ENCODE measurements around the gene KCNH1.

KCNH1 gene

GRCh38 chr1:210790196-210790595 is 343.8 kb downstream of the KCNH1 start:
- H3K4me3 Mint-ChIP-seq: no peak overlapping the region
- DNase-seq (ENCODE audit: low spot score in 2 of 2) (no peak), ATAC-seq (ENCODE audit: low read depth) (no peak)
- H3K27ac Mint-ChIP-seq: no peak overlapping the region
- no peaks in the 10 kb centered on the region for H3K36me3 Mint-ChIP-seq
- peaks cover 16% of the 10 kb centered on the region for H3K27me3 Mint-ChIP-seq
- H3K9me3 Mint-ChIP-seq: no peaks in the 10 kb centered on the region
- H3K4me1 Mint-ChIP-seq: no peaks in the 10 kb centered on the region

- no peaks in the 10 kb centered on the region for H3K9me3 Mint-ChIP-seq
- no peak overlapping the region for H3K27ac Mint-ChIP-seq
- DNase-seq (ENCODE audit: low spot score in 2 of 2) (no peak), ATAC-seq (ENCODE audit: low read depth) (no peak)
- H3K36me3 Mint-ChIP-seq: no peaks in the 10 kb centered on the region
- H3K4me3 Mint-ChIP-seq: no peak overlapping the region
- peaks cover 16% of the 10 kb centered on the region for H3K27me3 Mint-ChIP-seq
- no peaks in the 10 kb centered on the region for H3K4me1 Mint-ChIP-seq
Measured at GRCh38 chr1:210787800-210788199, 346.1 kb downstream of the KCNH1 start.

- Mint-ChIP-seq H3K27ac (no peak overlapping the region), H3K4me1 (no peaks in the 10 kb centered on the region), H3K27me3 (peaks cover 15% of the 10 kb centered on the region), H3K9me3 (no peaks in the 10 kb centered on the region), H3K4me3 (no peak overlapping the region), H3K36me3 (no peaks in the 10 kb centered on the region)
- DNase-seq (ENCODE audit: low spot score in 2 of 2): no peak
- ATAC-seq (ENCODE audit: low read depth): no peak
Measured at GRCh38 chr1:210786546-210786945, 347.4 kb downstream of the KCNH1 start.

- H3K36me3 Mint-ChIP-seq: no peaks in the 10 kb centered on the region
- H3K27ac Mint-ChIP-seq: no peak overlapping the region
- peaks cover 7% of the 10 kb centered on the region for H3K27me3 Mint-ChIP-seq
- no peaks in the 10 kb centered on the region for H3K4me1 Mint-ChIP-seq
- no peak for ATAC-seq (ENCODE audit: low read depth)
- DNase-seq (ENCODE audit: low spot score in 2 of 2): no peak
- no peak overlapping the region for H3K4me3 Mint-ChIP-seq
- no peaks in the 10 kb centered on the region for H3K9me3 Mint-ChIP-seq
Measured at GRCh38 chr1:210783925-210784324, 350.0 kb downstream of the KCNH1 start.

GRCh38 chr1:210781652-210782051 is 352.3 kb downstream of the KCNH1 start:
- Mint-ChIP-seq H3K9me3 (no peaks in the 10 kb centered on the region), H3K27me3 (peaks cover 3% of the 10 kb centered on the region), H3K36me3 (no peaks in the 10 kb centered on the region), H3K4me1 (no peaks in the 10 kb centered on the region), H3K4me3 (no peak overlapping the region), H3K27ac (no peak overlapping the region)
- no peak for ATAC-seq (ENCODE audit: low read depth)
- no peak for DNase-seq (ENCODE audit: low spot score in 2 of 2)

- Mint-ChIP-seq H3K36me3 (no peaks in the 10 kb centered on the region), H3K4me3 (no peak overlapping the region), H3K27me3 (peaks cover 6% of the 10 kb centered on the region), H3K9me3 (no peaks in the 10 kb centered on the region), H3K27ac (no peak overlapping the region), H3K4me1 (no peaks in the 10 kb centered on the region)
- DNase-seq (ENCODE audit: low spot score in 2 of 2) (no peak), ATAC-seq (ENCODE audit: low read depth) (no peak)
Measured at GRCh38 chr1:210779269-210779668, 354.7 kb downstream of the KCNH1 start.

DNA sequence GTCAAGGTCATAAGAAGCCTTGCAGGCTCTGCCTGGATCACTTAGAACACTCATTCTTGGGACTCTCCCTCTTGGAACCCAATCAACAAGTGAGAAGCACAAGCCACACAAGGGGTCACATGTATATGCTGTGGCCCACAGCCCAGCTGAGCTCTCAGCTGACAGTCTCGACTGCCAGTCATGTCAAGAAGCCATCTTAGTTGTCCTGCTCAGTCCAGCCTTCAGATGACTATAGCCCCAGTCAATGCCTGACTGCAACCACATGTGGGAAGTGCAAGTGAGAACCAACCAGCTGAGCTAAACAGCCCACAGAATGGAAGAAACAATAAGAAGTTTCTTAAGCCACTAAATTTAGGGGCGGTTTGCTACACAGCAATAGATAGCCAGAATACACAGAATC is 356.0 kb downstream of the KCNH1 start:
- DNase-seq (ENCODE audit: low spot score in 2 of 2): no peak
- Mint-ChIP-seq H3K27ac (no peak overlapping the region), H3K27me3 (peaks cover 9% of the 10 kb centered on the region), H3K4me3 (no peak overlapping the region), H3K36me3 (no peaks in the 10 kb centered on the region), H3K9me3 (no peaks in the 10 kb centered on the region), H3K4me1 (no peaks in the 10 kb centered on the region)
- ATAC-seq (ENCODE audit: low read depth): no peak

DNA sequence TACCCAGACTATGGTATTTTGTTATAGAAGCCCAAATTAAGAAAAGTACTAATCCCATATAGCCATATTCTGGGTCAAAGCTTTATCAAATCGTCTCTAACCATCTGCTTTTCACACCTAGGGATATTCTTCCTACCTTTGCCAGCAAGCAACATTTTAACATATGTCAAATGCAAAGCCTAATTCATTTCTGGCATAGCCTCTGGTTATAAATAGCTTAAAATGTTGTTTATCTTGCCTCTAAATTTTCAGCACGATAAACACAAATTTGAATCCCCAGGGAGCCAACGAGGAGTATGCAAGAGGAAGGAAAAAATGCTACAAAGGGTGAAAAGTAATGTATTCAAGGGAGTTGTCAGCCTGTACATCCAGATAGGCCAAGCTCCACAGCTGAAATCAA is 357.2 kb downstream of the KCNH1 start:
- no peaks in the 10 kb centered on the region for H3K9me3 Mint-ChIP-seq
- no peaks in the 10 kb centered on the region for H3K36me3 Mint-ChIP-seq
- ATAC-seq (ENCODE audit: low read depth) (no peak), DNase-seq (ENCODE audit: low spot score in 2 of 2) (no peak)
- H3K4me3 Mint-ChIP-seq: no peak overlapping the region
- peaks cover 6% of the 10 kb centered on the region for H3K27me3 Mint-ChIP-seq
- no peak overlapping the region for H3K27ac Mint-ChIP-seq
- H3K4me1 Mint-ChIP-seq: no peaks in the 10 kb centered on the region

DNA sequence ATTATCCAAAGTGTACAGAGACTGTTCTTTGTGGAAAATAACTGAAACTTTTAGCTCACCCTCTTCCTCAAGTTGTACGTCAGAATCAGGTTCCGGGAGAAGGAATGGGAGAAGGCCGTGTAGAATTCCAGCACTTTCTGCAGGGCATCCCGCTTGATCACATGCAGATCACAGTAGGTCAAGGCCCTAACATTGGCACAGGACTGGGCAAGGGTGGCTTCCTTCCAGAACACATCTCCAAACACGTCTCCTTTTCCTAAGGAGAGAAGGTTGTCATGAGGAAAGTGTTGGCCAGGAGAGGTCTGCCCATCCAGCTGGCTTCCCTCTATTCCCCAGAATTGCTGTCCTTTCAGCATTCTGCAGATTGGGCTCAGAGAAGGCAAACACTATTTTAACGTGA is 358.7 kb downstream of the KCNH1 start:
- ATAC-seq (ENCODE audit: low read depth): no peak
- H3K27ac Mint-ChIP-seq: no peak overlapping the region
- H3K27me3 Mint-ChIP-seq: peaks cover 6% of the 10 kb centered on the region

GRCh38 chr1:210773450-210773849 is 360.5 kb downstream of the KCNH1 start:
- no peaks in the 10 kb centered on the region for H3K4me1 Mint-ChIP-seq
- H3K4me3 Mint-ChIP-seq: no peak overlapping the region
- no peaks in the 10 kb centered on the region for H3K9me3 Mint-ChIP-seq
- no peak for ATAC-seq (ENCODE audit: low read depth)
- H3K36me3 Mint-ChIP-seq: no peaks in the 10 kb centered on the region
- no peak for DNase-seq (ENCODE audit: low spot score in 2 of 2)
- peaks cover 6% of the 10 kb centered on the region for H3K27me3 Mint-ChIP-seq
- no peak overlapping the region for H3K27ac Mint-ChIP-seq

More for the DNA sequence above, 358.7 kb downstream of the KCNH1 start:
- no peak overlapping the region for H3K4me3 Mint-ChIP-seq
- no peaks in the 10 kb centered on the region for H3K9me3 Mint-ChIP-seq
- no peaks in the 10 kb centered on the region for H3K36me3 Mint-ChIP-seq
- no peak for DNase-seq (ENCODE audit: low spot score in 2 of 2)
- H3K4me1 Mint-ChIP-seq: no peaks in the 10 kb centered on the region

- Mint-ChIP-seq H3K27me3 (peaks cover 7% of the 10 kb centered on the region), H3K9me3 (no peaks in the 10 kb centered on the region), H3K4me1 (no peaks in the 10 kb centered on the region), H3K4me3 (no peak overlapping the region), H3K36me3 (no peaks in the 10 kb centered on the region), H3K27ac (no peak overlapping the region)
- DNase-seq (ENCODE audit: low spot score in 2 of 2) (no peak), ATAC-seq (ENCODE audit: low read depth) (no peak)
Measured at GRCh38 chr1:210771131-210771530, 362.8 kb downstream of the KCNH1 start.

DNA sequence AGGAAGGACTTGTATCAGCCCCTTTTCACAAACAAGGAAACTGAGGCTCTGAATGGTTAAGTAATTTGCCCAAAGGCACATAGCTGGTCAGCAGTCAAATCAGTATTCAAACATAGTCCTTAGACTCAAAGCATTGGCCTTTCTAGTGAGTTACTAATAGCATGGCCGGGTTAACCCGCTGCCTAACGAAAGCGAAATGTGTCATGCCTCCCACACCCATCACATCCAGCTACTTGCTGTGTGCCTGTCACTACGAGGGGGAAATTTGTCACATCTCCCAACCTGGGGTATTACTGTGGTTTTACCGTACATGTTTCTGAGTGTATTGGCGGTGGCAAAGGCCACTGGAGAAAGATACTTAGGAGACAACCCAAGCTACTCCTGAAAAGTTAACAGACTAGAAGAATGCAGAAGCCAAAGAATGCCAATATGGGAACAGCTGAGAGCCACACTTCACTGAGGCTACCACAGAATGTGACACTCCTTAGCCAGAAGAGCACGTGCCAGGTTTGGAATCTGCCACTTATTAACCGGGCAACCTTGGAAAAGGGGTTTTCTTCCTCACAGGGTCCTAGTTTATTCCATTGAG is 363.5 kb downstream of the KCNH1 start:
- ATAC-seq (ENCODE audit: low read depth) (no peak), DNase-seq (ENCODE audit: low spot score in 2 of 2) (no peak)
- Mint-ChIP-seq H3K27ac (no peak overlapping the region), H3K9me3 (no peaks in the 10 kb centered on the region), H3K4me1 (no peaks in the 10 kb centered on the region), H3K36me3 (no peaks in the 10 kb centered on the region), H3K4me3 (no peak overlapping the region), H3K27me3 (peaks cover 7% of the 10 kb centered on the region)

DNA sequence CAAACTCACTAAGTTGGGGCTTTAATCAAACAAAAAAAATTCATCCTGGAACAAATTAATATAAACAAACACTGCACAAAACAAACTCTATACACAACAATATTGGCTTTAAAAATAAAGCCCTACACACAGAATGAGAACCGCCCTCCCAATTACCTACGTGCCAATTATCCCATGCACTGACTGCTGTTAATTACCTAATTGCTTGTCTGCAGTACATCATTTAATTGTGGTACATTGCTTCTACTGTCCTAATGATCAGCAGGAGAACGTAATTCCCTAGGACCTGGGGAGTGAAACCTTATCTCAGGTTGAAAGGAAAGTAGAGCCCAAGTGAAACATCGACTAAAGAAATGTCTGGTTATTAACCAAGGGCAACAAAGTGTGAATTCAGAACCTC is 364.5 kb downstream of the KCNH1 start:
- H3K27me3 Mint-ChIP-seq: peaks cover 7% of the 10 kb centered on the region
- H3K36me3 Mint-ChIP-seq: no peaks in the 10 kb centered on the region
- no peak overlapping the region for H3K4me3 Mint-ChIP-seq
- no peak for ATAC-seq (ENCODE audit: low read depth)
- no peak for DNase-seq (ENCODE audit: low spot score in 2 of 2)
- no peak overlapping the region for H3K27ac Mint-ChIP-seq
- no peaks in the 10 kb centered on the region for H3K9me3 Mint-ChIP-seq
- H3K4me1 Mint-ChIP-seq: no peaks in the 10 kb centered on the region

- ATAC-seq (ENCODE audit: low read depth): no peak
- Mint-ChIP-seq H3K27ac (no peak overlapping the region), H3K36me3 (no peaks in the 10 kb centered on the region), H3K4me1 (no peaks in the 10 kb centered on the region), H3K27me3 (peaks cover 4% of the 10 kb centered on the region), H3K9me3 (peaks cover 7% of the 10 kb centered on the region), H3K4me3 (no peak overlapping the region)
- no peak for DNase-seq (ENCODE audit: low spot score in 2 of 2)
Measured at GRCh38 chr1:210764536-210764935, 369.4 kb downstream of the KCNH1 start.

- no peak for ATAC-seq (ENCODE audit: low read depth)
- Mint-ChIP-seq H3K4me3 (no peak overlapping the region), H3K9me3 (peaks cover 8% of the 10 kb centered on the region), H3K4me1 (no peaks in the 10 kb centered on the region), H3K36me3 (no peaks in the 10 kb centered on the region), H3K27ac (no peak overlapping the region), H3K27me3 (peaks cover 5% of the 10 kb centered on the region)
- no peak for DNase-seq (ENCODE audit: low spot score in 2 of 2)
Measured at GRCh38 chr1:210758761-210759160, 375.2 kb downstream of the KCNH1 start.
